HepG2 (cell line): ENCODE results near the gene CASKIN2. TPM values are rescaled to one million over a fixed set of nuclear protein-coding genes. Genes with fewer than 3 reads are reported as not detected.

Experiments used
- FOXO1 ChIP-seq: sonication (generic); formaldehyde crosslinking; IDR thresholded peaks from 2 replicates; pipeline ENCODE4 v1.4.0; 2020; ENCODE audit warnings: missing genetic modification reagents
- HIC2 ChIP-seq: sonication (generic); formaldehyde crosslinking; IDR thresholded peaks from 2 replicates; pipeline ENCODE4 v1.9.0; 2022; ENCODE audit warnings: low read depth, missing genetic modification reagents
- HNF4A ChIP-seq: sonication (generic); formaldehyde crosslinking; IDR thresholded peaks from 2 replicates; pipeline ENCODE4 v1.4.0; 2020; ENCODE audit warnings: missing genetic modification reagents
- MTA1 ChIP-seq: sonication (generic); formaldehyde crosslinking; IDR thresholded peaks from 2 replicates; pipeline ENCODE4 v1.4.0; 2020; ENCODE audit warnings: missing genetic modification reagents, mild to moderate bottlenecking, borderline replicate concordance
- NFIB ChIP-seq: sonication (generic); formaldehyde crosslinking; IDR thresholded peaks from 2 replicates; pipeline ENCODE4 v1.9.0; 2021; ENCODE audit warnings: missing genetic modification reagents, mild to moderate bottlenecking, borderline replicate concordance
- PRDM10 ChIP-seq: sonication (generic); formaldehyde crosslinking; IDR thresholded peaks from 2 replicates; pipeline ENCODE4 v1.4.0; 2020; ENCODE audit warnings: low read depth, missing genetic modification reagents
- TEAD3 ChIP-seq: optimal IDR thresholded peaks from 2 replicates; pipeline ENCODE3; 2016; ENCODE audit warnings: borderline replicate concordance
- ZNF296 ChIP-seq: sonication (generic); formaldehyde crosslinking; conservative IDR thresholded peaks from 2 replicates; pipeline ENCODE4 v1.5.0; 2020; ENCODE audit warnings: mild to moderate bottlenecking, missing genetic modification reagents
- ZNF362 ChIP-seq: sonication (generic); formaldehyde crosslinking; IDR thresholded peaks from 2 replicates; pipeline ENCODE4 v1.4.0; 2020; ENCODE audit warnings: missing genetic modification reagents, mild to moderate bottlenecking, borderline replicate concordance
- ZNF766 ChIP-seq: sonication (generic); formaldehyde crosslinking; IDR thresholded peaks from 2 replicates; pipeline ENCODE4 v1.5.0; 2020; ENCODE audit warnings: missing genetic modification reagents, borderline replicate concordance
- ZNF768 ChIP-seq: sonication (generic); formaldehyde crosslinking; IDR thresholded peaks from 2 replicates; pipeline ENCODE4 v1.4.0; 2020; ENCODE audit warnings: missing genetic modification reagents
- ZZZ3 ChIP-seq: sonication (generic); formaldehyde crosslinking; IDR thresholded peaks from 2 replicates; pipeline ENCODE4 v1.4.0; 2020; ENCODE audit warnings: missing genetic modification reagents, mild to moderate bottlenecking, borderline replicate concordance
- polyA plus RNA-seq, 8 experiments: library from polyadenylated mRNA; depleted of rRNA in 3 of 8; stranded (reverse) in 7 of 8; unstranded in 1 of 8; fragments of >200 nt; fragmentation: Illumina TruSeq in 4 of 8; extraction: Trizol in 4 of 8; gene quantifications; 2 replicates each; pipeline versions ENCODE4 v1.2.1 to v1.2.3, GENCODE V29; 2011 to 2016; ENCODE audit warnings: low read depth in 4 of 8, missing spikeins in 1 of 8, mixed read lengths in 1 of 8; ENCODE audit not compliant: insufficient read depth in 1 of 8
- total RNA-seq, 5 experiments: library from RNA; depleted of rRNA; stranded (reverse); fragments of >200 nt; fragmentation: Illumina TruSeq; extraction: Trizol; gene quantifications; 2 replicates each; pipeline ENCODE4 v1.2.3, GENCODE V29; 2016; ENCODE audit warnings: low read depth in 1 of 5
- TF ChIP-seq, protein P1 (sequence below): sonication (generic); formaldehyde crosslinking; IDR thresholded peaks from 2 replicates; pipeline ENCODE4 v1.4.0; 2020; ENCODE audit warnings: low read depth, mild to moderate bottlenecking, missing genetic modification reagents
- TF ChIP-seq, protein P2 (sequence below): sonication (generic); formaldehyde crosslinking; IDR thresholded peaks from 2 replicates; pipeline ENCODE4 v1.4.0; 2020; ENCODE audit warnings: missing genetic modification reagents
- TF ChIP-seq, protein P3 (sequence below): sonication (generic); formaldehyde crosslinking; IDR thresholded peaks from 2 replicates; pipeline ENCODE4 v1.8.0; 2022; ENCODE audit warnings: low read depth, missing genetic modification reagents

CASKIN2 gene
- total and polyA plus RNA-seq, 2 of the 13 experiments (the other 11 are each of a cell fraction or from before 2014, with no cell fraction given): 5.2 to 7.8 TPM

GRCh38 chr17:75561927-75562603 lies 46.7 kb upstream of the CASKIN2 start (continued):
- TF ChIP-seq PRDM10 (CRISPR knock-in tag) (no peak), MTA1 (CRISPR knock-in tag) (no peak), ZNF296 (CRISPR knock-in tag) (no peak), TEAD3 (CRISPR knock-in tag) (peak; percentile 74), ZNF362 (peak; percentile 30; the same call in 1 of the 2 replicates), ZZZ3 (CRISPR knock-in tag) (no peak), NFIB (CRISPR knock-in tag) (no peak), HNF4A (CRISPR knock-in tag) (peak; percentile 45), HIC2 (no peak), FOXO1 (no peak), ZNF768 (CRISPR knock-in tag) (no peak), ZNF766 (CRISPR knock-in tag) (no peak)
- TF ChIP-seq, protein P1, sequence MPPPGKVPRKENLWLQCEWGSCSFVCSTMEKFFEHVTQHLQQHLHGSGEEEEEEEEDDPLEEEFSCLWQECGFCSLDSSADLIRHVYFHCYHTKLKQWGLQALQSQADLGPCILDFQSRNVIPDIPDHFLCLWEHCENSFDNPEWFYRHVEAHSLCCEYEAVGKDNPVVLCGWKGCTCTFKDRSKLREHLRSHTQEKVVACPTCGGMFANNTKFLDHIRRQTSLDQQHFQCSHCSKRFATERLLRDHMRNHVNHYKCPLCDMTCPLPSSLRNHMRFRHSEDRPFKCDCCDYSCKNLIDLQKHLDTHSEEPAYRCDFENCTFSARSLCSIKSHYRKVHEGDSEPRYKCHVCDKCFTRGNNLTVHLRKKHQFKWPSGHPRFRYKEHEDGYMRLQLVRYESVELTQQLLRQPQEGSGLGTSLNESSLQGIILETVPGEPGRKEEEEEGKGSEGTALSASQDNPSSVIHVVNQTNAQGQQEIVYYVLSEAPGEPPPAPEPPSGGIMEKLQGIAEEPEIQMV (CRISPR knock-in tag): no peak
- TF ChIP-seq, protein P2, sequence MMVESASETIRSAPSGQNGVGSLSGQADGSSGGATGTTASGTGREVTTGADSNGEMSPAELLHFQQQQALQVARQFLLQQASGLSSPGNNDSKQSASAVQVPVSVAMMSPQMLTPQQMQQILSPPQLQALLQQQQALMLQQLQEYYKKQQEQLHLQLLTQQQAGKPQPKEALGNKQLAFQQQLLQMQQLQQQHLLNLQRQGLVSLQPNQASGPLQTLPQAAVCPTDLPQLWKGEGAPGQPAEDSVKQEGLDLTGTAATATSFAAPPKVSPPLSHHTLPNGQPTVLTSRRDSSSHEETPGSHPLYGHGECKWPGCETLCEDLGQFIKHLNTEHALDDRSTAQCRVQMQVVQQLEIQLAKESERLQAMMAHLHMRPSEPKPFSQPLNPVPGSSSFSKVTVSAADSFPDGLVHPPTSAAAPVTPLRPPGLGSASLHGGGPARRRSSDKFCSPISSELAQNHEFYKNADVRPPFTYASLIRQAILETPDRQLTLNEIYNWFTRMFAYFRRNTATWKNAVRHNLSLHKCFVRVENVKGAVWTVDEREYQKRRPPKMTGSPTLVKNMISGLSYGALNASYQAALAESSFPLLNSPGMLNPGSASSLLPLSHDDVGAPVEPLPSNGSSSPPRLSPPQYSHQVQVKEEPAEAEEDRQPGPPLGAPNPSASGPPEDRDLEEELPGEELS (CRISPR knock-in tag): peak; percentile 12; the same call in 1 of the 2 replicates
- TF ChIP-seq, protein P3, sequence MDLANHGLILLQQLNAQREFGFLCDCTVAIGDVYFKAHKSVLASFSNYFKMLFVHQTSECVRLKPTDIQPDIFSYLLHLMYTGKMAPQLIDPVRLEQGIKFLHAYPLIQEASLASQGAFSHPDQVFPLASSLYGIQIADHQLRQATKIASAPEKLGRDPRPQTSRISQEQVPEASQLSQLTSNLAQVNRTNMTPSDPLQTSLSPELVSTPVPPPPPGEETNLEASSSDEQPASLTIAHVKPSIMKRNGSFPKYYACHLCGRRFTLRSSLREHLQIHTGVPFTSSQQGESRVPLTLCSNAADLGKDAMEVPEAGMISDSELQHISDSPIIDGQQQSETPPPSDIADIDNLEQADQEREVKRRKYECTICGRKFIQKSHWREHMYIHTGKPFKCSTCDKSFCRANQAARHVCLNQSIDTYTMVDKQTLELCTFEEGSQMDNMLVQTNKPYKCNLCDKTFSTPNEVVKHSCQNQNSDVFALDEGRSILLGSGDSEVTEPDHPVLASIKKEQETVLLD (CRISPR knock-in tag): no peak
